OCI-LY1 (cell line): Measurements from ENCODE around the gene CYP11A1.

ENCODE experiments used
- H2AFZ ChIP-seq: fragments of 200-600 bp; sonication (generic), shearing (Covaris generic); 2 replicates; pipeline ENCODE4 v1.6.0; 2014; ENCODE audit warnings: antibody characterized with exemption, mild to moderate bottlenecking, low read length
- H3F3A ChIP-seq: fragments of 200-600 bp; sonication (generic), shearing (Covaris generic); 2 replicates; pipeline ENCODE4 v1.6.0; 2014; ENCODE audit warnings: mild to moderate bottlenecking, antibody characterized with exemption, low read length, moderate library complexity; ENCODE audit not compliant: insufficient read depth
- H3K27ac ChIP-seq: fragments of 200-600 bp; sonication (generic); 2 replicates; pipeline ENCODE4 v1.5.1; 2014; ENCODE audit warnings: low read length, mixed run types, mild to moderate bottlenecking, low read depth; ENCODE audit not compliant: poor library complexity, severe bottlenecking
- H3K27me3 ChIP-seq: fragments of 200-600 bp; sonication (generic); 2 replicates; pipeline ENCODE4 v1.6.0; 2014; ENCODE audit warnings: antibody characterized with exemption, mild to moderate bottlenecking, low read length, moderate library complexity; ENCODE audit not compliant: insufficient read depth
- H3K36me3 ChIP-seq: fragments of 200-600 bp; sonication (generic); 2 replicates; pipeline ENCODE4 v1.6.1; 2014; ENCODE audit warnings: mild to moderate bottlenecking, antibody characterized with exemption, low read length, moderate library complexity, mixed read lengths; ENCODE audit not compliant: insufficient read depth
- H3K4me1 ChIP-seq: fragments of 200-600 bp; sonication (generic); 2 replicates; pipeline ENCODE4 v1.5.1; 2014; ENCODE audit warnings: mild to moderate bottlenecking, low read length, moderate library complexity; ENCODE audit not compliant: insufficient read depth, severe bottlenecking
- H3K4me2 ChIP-seq: fragments of 200-600 bp; sonication (generic), shearing (Covaris generic); 2 replicates; pipeline ENCODE4 v1.6.1; 2014; ENCODE audit warnings: low read length
- H3K4me3 ChIP-seq: fragments of 200-600 bp; sonication (generic); 2 replicates; pipeline ENCODE4 v1.5.1; 2014; ENCODE audit warnings: low read length, low read depth, mild to moderate bottlenecking, mixed read lengths; ENCODE audit not compliant: poor library complexity, severe bottlenecking
- H3K79me2 ChIP-seq: fragments of 200-600 bp; shearing (Covaris generic); 2 replicates; pipeline ENCODE4 v1.6.1; 2016; ENCODE audit warnings: mixed run types, low read length, mixed read lengths; ENCODE audit not compliant: insufficient read depth
- H3K9ac ChIP-seq: fragments of 200-600 bp; sonication (generic), shearing (Covaris generic); 2 replicates; pipeline ENCODE4 v1.6.1; 2014; ENCODE audit warnings: mild to moderate bottlenecking, low read length, mixed read lengths
- H3K9me2 ChIP-seq: fragments of 200-600 bp; sonication (generic), shearing (Covaris generic); 2 replicates; pipeline ENCODE4 v1.6.1; 2014; ENCODE audit warnings: low read depth, mild to moderate bottlenecking, low read length, mixed read lengths
- H3K9me3 ChIP-seq: fragments of 200-600 bp; shearing (Covaris generic); 2 replicates; pipeline ENCODE4 v1.6.1; 2014; ENCODE audit warnings: low read length, mixed read lengths
- H4K20me1 ChIP-seq: fragments of 200-600 bp; sonication (generic), shearing (Covaris generic); 2 replicates; pipeline ENCODE4 v1.6.0; 2016; ENCODE audit warnings: mild to moderate bottlenecking, low read length; ENCODE audit not compliant: insufficient read depth
- CTCF ChIP-seq: fragments of 200-600 bp; sonication (generic), shearing (Covaris generic); IDR thresholded peaks from 2 replicates; pipeline ENCODE4 v1.5.1; 2017; ENCODE audit warnings: mild to moderate bottlenecking, antibody characterized with exemption, low read length, moderate library complexity, mixed read lengths
- EZH2 ChIP-seq: fragments of 200-600 bp; sonication (generic), shearing (Covaris generic); IDR thresholded peaks from 2 replicates; pipeline ENCODE4 v1.8.0; 2017; ENCODE audit warnings: borderline replicate concordance, mixed run types, mild to moderate bottlenecking, antibody characterized with exemption, low read length, moderate library complexity, mixed read lengths

CYP11A1 gene

GRCh38 chr15:74349241-74349778 lies 18.1 kb downstream of the CYP11A1 start:
- H2AFZ ChIP-seq = no peak overlapping the region
- H3K4me1 ChIP-seq = no peaks in the 10 kb centered on the region
- TF ChIP-seq EZH2 (no peak), CTCF (no peak)
- H3K27ac ChIP-seq = no peak overlapping the region
- no peaks in the 10 kb centered on the region for H4K20me1 ChIP-seq
- H3K4me3 ChIP-seq = no peak overlapping the region
- no peaks in the 10 kb centered on the region for H3K9me3 ChIP-seq
- no peaks in the 10 kb centered on the region; the same call in 1 of the 2 replicates for H3K27me3 ChIP-seq
- H3K9me2 ChIP-seq = no peaks in the 10 kb centered on the region
- H3K79me2 ChIP-seq = no peaks in the 10 kb centered on the region
- H3K4me2 ChIP-seq = no peak overlapping the region
- no peak overlapping the region for H3K9ac ChIP-seq
- H3K36me3 ChIP-seq = no peaks in the 10 kb centered on the region
- no peaks in the 10 kb centered on the region for H3F3A ChIP-seq

GRCh38 chr15:74347757-74348250 lies 19.6 kb downstream of the CYP11A1 start:
- H3K9me2 ChIP-seq = no peaks in the 10 kb centered on the region
- no peaks in the 10 kb centered on the region for H3K9me3 ChIP-seq
- no peak overlapping the region for H3K27ac ChIP-seq
- H3K4me2 ChIP-seq = no peak overlapping the region
- H3F3A ChIP-seq = no peaks in the 10 kb centered on the region
- no peaks in the 10 kb centered on the region for H3K4me1 ChIP-seq
- no peak overlapping the region for H3K4me3 ChIP-seq
- H3K79me2 ChIP-seq = no peaks in the 10 kb centered on the region
- H3K36me3 ChIP-seq = no peaks in the 10 kb centered on the region
- H4K20me1 ChIP-seq = no peaks in the 10 kb centered on the region
- no peak overlapping the region for H3K9ac ChIP-seq
- no peak for TF ChIP-seq EZH2
- TF ChIP-seq CTCF = no peak
- H3K27me3 ChIP-seq = no peaks in the 10 kb centered on the region
- H2AFZ ChIP-seq = no peak overlapping the region

- H3F3A ChIP-seq = no peaks in the 10 kb centered on the region
- H2AFZ ChIP-seq = no peak overlapping the region
Measured at GRCh38 chr15:74345051-74345450, 22.4 kb downstream of the CYP11A1 start.

More at GRCh38 chr15:74345051-74345450, 22.4 kb downstream of the CYP11A1 start:
- Histone ChIP-seq H4K20me1 (no peaks in the 10 kb centered on the region), H3K4me1 (no peaks in the 10 kb centered on the region), H3K27ac (no peak overlapping the region), H3K4me2 (no peak overlapping the region), H3K27me3 (no peaks in the 10 kb centered on the region), H3K36me3 (no peaks in the 10 kb centered on the region), H3K9ac (no peak overlapping the region), H3K9me2 (no peaks in the 10 kb centered on the region), H3K79me2 (no peaks in the 10 kb centered on the region), H3K4me3 (no peak overlapping the region), H3K9me3 (no peaks in the 10 kb centered on the region)
- no peak for TF ChIP-seq CTCF
